K562 (cell line): Measurements from ENCODE around the gene LYPD5. TPM values are rescaled to one million over a fixed set of nuclear protein-coding genes. Genes with fewer than 3 reads are reported as not detected.

Source experiments
- BCL6 ChIP-seq: fragments of 250-450 bp; sonication (Bioruptor Pico); IDR thresholded peaks from 2 replicates; pipeline ENCODE4 v1.4.0; 2020
- BHLHE40 ChIP-seq: IDR thresholded peaks from 2 replicates; pipeline ENCODE4 v1.6.1; 2011; ENCODE audit warnings: low read length, improper control_type of control experiment
- BRCA1 ChIP-seq, 2 experiments: fragments of 450-650 bp in 1 of 2; sonication (generic) in 1 of 2; formaldehyde crosslinking in 1 of 2; IDR thresholded peaks; 2 replicates each; pipeline versions ENCODE4 v1.5.0 to v1.6.1; 2017 to 2020; ENCODE audit warnings: mild to moderate bottlenecking in 1 of 2, missing genetic modification reagents in 1 of 2
- CBX3 ChIP-seq, 2 experiments: IDR thresholded peaks; 1 replicate in 1 of 2; 2 replicates in 1 of 2; pipeline ENCODE4 v1.6.1; 2012; ENCODE audit warnings: inconsistent platforms in 2 of 2, low read length in 2 of 2, borderline replicate concordance in 1 of 2, control low read depth in 1 of 2
- CXXC5 ChIP-seq: fragments of 250-450 bp; sonication (Bioruptor Pico); IDR thresholded peaks from 2 replicates; pipeline ENCODE4 v1.8.0; 2022; ENCODE audit warnings: inconsistent platforms, mild to moderate bottlenecking, moderate library complexity
- FOXK2 ChIP-seq, 2 experiments: fragments of 450-650 bp; IDR thresholded peaks in 1 of 2; conservative IDR thresholded peaks in 1 of 2; 2 replicates each; pipeline ENCODE4 v1.6.1; 2016; ENCODE audit warnings: low read depth in 2 of 2, mild to moderate bottlenecking in 1 of 2
- FOXP1 ChIP-seq: sonication (generic); formaldehyde crosslinking; IDR thresholded peaks from 2 replicates; pipeline ENCODE4 v1.8.0; 2022; ENCODE audit warnings: mild to moderate bottlenecking, missing genetic modification reagents
- HDAC6 ChIP-seq: IDR thresholded peaks from 2 replicates; pipeline ENCODE4 v1.6.1; 2012; ENCODE audit warnings: low read depth, mild to moderate bottlenecking, control low read depth, inconsistent platforms, low read length, moderate library complexity
- HOXB6 ChIP-seq: fragments of 250-450 bp; sonication (Bioruptor Pico); IDR thresholded peaks from 2 replicates; pipeline ENCODE4 v1.5.1; 2022; ENCODE audit warnings: mild to moderate bottlenecking, borderline replicate concordance
- MEF2A ChIP-seq: IDR thresholded peaks from 2 replicates; pipeline ENCODE4 v1.6.1; 2011; ENCODE audit warnings: low read depth, mild to moderate bottlenecking, low read length, moderate library complexity; ENCODE audit not compliant: control insufficient read depth
- NR2C2 ChIP-seq, 2 experiments: fragments of 200-800 bp in 1 of 2; sonication (Bioruptor generic) in 1 of 2; sonication (generic) in 1 of 2; formaldehyde crosslinking in 1 of 2; IDR thresholded peaks; 2 replicates each; pipeline versions ENCODE4 v1.6.1 to v1.8.0; 2016 to 2022; ENCODE audit warnings: mild to moderate bottlenecking in 1 of 2, missing compliant biosample characterization in 1 of 2, missing genetic modification characterization in 1 of 2, missing genetic modification reagents in 1 of 2
- PHF8 ChIP-seq: fragments of 200-600 bp; sonication (generic); IDR thresholded peaks from 2 replicates; pipeline ENCODE4 v1.6.1; 2012; ENCODE audit warnings: mixed run types, mild to moderate bottlenecking, inconsistent platforms, low read length, moderate library complexity, borderline replicate concordance
- POLR2B ChIP-seq: fragments of 450-650 bp; IDR thresholded peaks from 2 replicates; pipeline ENCODE4 v1.6.1; 2018; ENCODE audit warnings: low read depth; ENCODE audit not compliant: partially characterized antibody
- SMAD4 ChIP-seq: fragments of 250-450 bp; sonication (Bioruptor Pico); conservative IDR thresholded peaks from 2 replicates; pipeline ENCODE4 v1.8.0; 2021; ENCODE audit warnings: inconsistent platforms, mild to moderate bottlenecking, moderate library complexity
- SRSF9 ChIP-seq: fragments of 200-400 bp; formaldehyde crosslinking; IDR thresholded peaks from 2 replicates; pipeline ENCODE4 v1.6.1; 2017; ENCODE audit warnings: low read depth, low read length, borderline replicate concordance
- ZC3H8 ChIP-seq: fragments of 450-650 bp; IDR thresholded peaks from 2 replicates; pipeline ENCODE4 v1.6.1; 2017
- ZNF133 ChIP-seq: fragments of 250-450 bp; sonication (Bioruptor Pico); IDR thresholded peaks from 2 replicates; pipeline ENCODE4 v1.4.0; 2020; ENCODE audit warnings: mild to moderate bottlenecking
- ZNF134 ChIP-seq: fragments of 250-450 bp; sonication (Bioruptor Pico); conservative IDR thresholded peaks from 2 replicates; pipeline ENCODE4 v1.4.0; 2020
- ZNF175 ChIP-seq: fragments of 200-800 bp; sonication (Bioruptor generic); IDR thresholded peaks from 2 replicates; pipeline ENCODE4 v1.6.1; 2016; ENCODE audit warnings: low read depth, mild to moderate bottlenecking, missing genetic modification characterization, missing compliant biosample characterization
- ZNF253 ChIP-seq: fragments of 250-450 bp; sonication (Bioruptor Pico); conservative IDR thresholded peaks from 2 replicates; pipeline ENCODE4 v1.6.1; 2021; ENCODE audit warnings: mild to moderate bottlenecking
- ZNF354B ChIP-seq: fragments of 250-450 bp; sonication (Bioruptor Pico); IDR thresholded peaks from 2 replicates; pipeline ENCODE4 v1.4.0; 2020
- ZNF589 ChIP-seq: fragments of 200-800 bp; sonication (Bioruptor generic); IDR thresholded peaks from 2 replicates; pipeline ENCODE4 v1.6.1; 2016; ENCODE audit warnings: low read depth, missing genetic modification characterization, missing compliant biosample characterization
- ZNF696 ChIP-seq: fragments of 250-450 bp; sonication (Bioruptor Pico); conservative IDR thresholded peaks from 2 replicates; pipeline ENCODE4 v1.4.0; 2020; ENCODE audit warnings: mild to moderate bottlenecking, moderate library complexity
- polyA plus RNA-seq, 8 experiments: library from polyadenylated mRNA; depleted of rRNA in 4 of 8; stranded (reverse) in 5 of 8; unstranded in 3 of 8; fragments of >200 nt; fragmentation: Nextera tagmentation in 2 of 8; fragmentation: Illumina TruSeq in 1 of 8; extraction: Ambion mirVana in 2 of 8; extraction: Trizol in 1 of 8; gene quantifications; 2 replicates each; pipeline versions ENCODE4 v1.2.1 to v1.2.3, GENCODE V29; 2011 to 2014; ENCODE audit warnings: inconsistent platforms in 1 of 8, missing spikeins in 1 of 8
- total RNA-seq, 7 experiments: library from RNA; depleted of rRNA in 6 of 7; stranded (reverse); fragments of >200 nt in 6 of 7; fragmentation: Illumina TruSeq in 2 of 7; extraction: Trizol in 2 of 7; gene quantifications; 2 replicates each; pipeline versions ENCODE4 v1.2.1 to v1.2.3, GENCODE V29; 2011 to 2021; ENCODE audit warnings: low replicate concordance in 1 of 7
- TF ChIP-seq, protein P1 (sequence below): sonication (generic); formaldehyde crosslinking; IDR thresholded peaks from 2 replicates; pipeline ENCODE4 v1.9.0; 2022; ENCODE audit warnings: mild to moderate bottlenecking, missing genetic modification reagents
- TF ChIP-seq, protein P2 (sequence below): fragments of 450-650 bp; formaldehyde crosslinking; IDR thresholded peaks from 2 replicates; pipeline ENCODE4 v1.4.0; 2022; ENCODE audit warnings: missing genetic modification characterization
- TF ChIP-seq, protein P3 (sequence below): sonication (generic); formaldehyde crosslinking; IDR thresholded peaks from 2 replicates; pipeline ENCODE4 v1.8.1; 2022; ENCODE audit warnings: missing genetic modification reagents

Gene LYPD5
- total and polyA plus RNA-seq, 9 of the 15 experiments (the other 6 are each of a cell fraction or from before 2014, with no cell fraction given): 0.03 to 0.22 (median 0.10) TPM; not detected in 3

DNA sequence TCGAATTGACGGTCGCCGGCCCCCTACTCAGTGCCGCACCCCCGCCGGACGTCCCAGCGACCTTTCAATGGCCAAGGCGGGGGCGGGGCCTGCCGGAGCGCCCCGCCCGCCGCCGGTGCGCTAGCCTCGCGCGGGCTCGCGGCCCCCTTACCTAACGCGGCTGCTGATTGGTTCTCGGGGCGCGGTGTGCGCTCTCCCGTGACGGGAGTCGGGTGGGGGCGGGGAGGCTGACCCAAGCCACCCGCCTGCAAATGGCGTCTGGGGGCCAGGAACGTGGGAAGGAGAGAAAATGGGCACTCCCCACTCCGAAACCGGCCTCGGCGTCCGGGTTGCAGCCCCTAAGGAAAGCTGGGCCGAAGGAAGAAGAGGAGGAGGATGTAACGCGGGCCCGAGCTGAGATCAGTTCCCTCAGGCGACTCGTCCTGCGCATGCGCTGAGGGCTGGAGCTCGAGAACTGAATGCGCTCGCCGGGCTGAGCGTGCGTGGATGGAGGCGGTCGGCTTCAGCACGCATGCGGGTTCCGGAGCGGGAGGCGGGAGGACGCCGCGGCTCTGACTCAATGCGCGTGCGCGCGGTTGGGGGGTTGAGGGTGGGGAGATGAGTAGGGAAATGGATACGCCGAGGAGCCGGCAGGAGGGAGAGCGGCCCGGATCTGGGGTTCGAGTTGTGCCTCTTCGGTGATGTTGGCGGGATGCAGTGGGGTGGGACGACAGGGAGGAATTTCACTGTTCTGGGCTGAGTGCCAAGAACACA is 47.6 kb downstream of the LYPD5 start, which contains the start of gene SMG9 (continued):
- TF ChIP-seq ZNF134 (CRISPR knock-in tag): no peak
- no peak for TF ChIP-seq ZNF175 (CRISPR knock-in tag)
- TF ChIP-seq, protein P1, sequence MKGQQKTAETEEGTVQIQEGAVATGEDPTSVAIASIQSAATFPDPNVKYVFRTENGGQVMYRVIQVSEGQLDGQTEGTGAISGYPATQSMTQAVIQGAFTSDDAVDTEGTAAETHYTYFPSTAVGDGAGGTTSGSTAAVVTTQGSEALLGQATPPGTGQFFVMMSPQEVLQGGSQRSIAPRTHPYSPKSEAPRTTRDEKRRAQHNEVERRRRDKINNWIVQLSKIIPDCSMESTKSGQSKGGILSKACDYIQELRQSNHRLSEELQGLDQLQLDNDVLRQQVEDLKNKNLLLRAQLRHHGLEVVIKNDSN: 0 out of 2 replicates have a peak, but pooled peaks have one; percentile 33
- TF ChIP-seq PHF8: peak; percentile 84
- TF ChIP-seq FOXK2 (conservative IDR thresholded peaks at IDR 0.05 in 1 of 2, IDR thresholded peaks at IDR 0.05 in 1 of 2; ENCODE audit: low read depth in 2 of 2): peak; percentile 45 to 59; a peak in 3 of 4 replicates
- no peak for TF ChIP-seq HDAC6
- TF ChIP-seq ZNF589 (CRISPR knock-in tag): no peak
- TF ChIP-seq CXXC5 (CRISPR knock-in tag): peak; percentile 96
- TF ChIP-seq ZNF354B (CRISPR knock-in tag): no peak
- TF ChIP-seq HOXB6 (CRISPR knock-in tag): no peak
- TF ChIP-seq ZNF253 (CRISPR knock-in tag): no peak
- TF ChIP-seq, protein P2, sequence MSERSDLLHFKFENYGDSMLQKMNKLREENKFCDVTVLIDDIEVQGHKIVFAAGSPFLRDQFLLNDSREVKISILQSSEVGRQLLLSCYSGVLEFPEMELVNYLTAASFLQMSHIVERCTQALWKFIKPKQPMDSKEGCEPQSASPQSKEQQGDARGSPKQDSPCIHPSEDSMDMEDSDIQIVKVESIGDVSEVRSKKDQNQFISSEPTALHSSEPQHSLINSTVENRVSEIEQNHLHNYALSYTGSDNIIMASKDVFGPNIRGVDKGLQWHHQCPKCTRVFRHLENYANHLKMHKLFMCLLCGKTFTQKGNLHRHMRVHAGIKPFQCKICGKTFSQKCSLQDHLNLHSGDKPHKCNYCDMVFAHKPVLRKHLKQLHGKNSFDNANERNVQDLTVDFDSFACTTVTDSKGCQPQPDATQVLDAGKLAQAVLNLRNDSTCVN (CRISPR knock-in tag): peak; percentile 72; the same call in 1 of the 2 replicates
- TF ChIP-seq BHLHE40: peak; percentile 91
- TF ChIP-seq, protein P3, sequence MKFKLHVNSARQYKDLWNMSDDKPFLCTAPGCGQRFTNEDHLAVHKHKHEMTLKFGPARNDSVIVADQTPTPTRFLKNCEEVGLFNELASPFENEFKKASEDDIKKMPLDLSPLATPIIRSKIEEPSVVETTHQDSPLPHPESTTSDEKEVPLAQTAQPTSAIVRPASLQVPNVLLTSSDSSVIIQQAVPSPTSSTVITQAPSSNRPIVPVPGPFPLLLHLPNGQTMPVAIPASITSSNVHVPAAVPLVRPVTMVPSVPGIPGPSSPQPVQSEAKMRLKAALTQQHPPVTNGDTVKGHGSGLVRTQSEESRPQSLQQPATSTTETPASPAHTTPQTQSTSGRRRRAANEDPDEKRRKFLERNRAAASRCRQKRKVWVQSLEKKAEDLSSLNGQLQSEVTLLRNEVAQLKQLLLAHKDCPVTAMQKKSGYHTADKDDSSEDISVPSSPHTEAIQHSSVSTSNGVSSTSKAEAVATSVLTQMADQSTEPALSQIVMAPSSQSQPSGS: no peak
- TF ChIP-seq ZNF133: no peak
- TF ChIP-seq CBX3 (IDR thresholded peaks at IDR 0.05; ENCODE audit: borderline replicate concordance in 1 of 2, low read length in 2 of 2): peak in 1 of 2 experiments; percentile 8; a peak in 1 of 3 replicates
- peak; percentile 36 for TF ChIP-seq SMAD4 (CRISPR knock-in tag)
- no peak for TF ChIP-seq NR2C2 (CRISPR knock-in tag; IDR thresholded peaks at IDR 0.05)
- peak; percentile 46 for TF ChIP-seq NR2C2 (tag; IDR thresholded peaks at IDR 0.05)
- TF ChIP-seq ZNF696 (CRISPR knock-in tag): no peak
- no peak for TF ChIP-seq FOXP1 (CRISPR knock-in tag)
- peak; percentile 98 for TF ChIP-seq POLR2B
- no peak for TF ChIP-seq BCL6 (CRISPR knock-in tag)
- no peak for TF ChIP-seq SRSF9
- TF ChIP-seq MEF2A: no peak
- no peak for TF ChIP-seq BRCA1 (IDR thresholded peaks at IDR 0.05)
- TF ChIP-seq BRCA1 (CRISPR knock-in tag; IDR thresholded peaks at IDR 0.05): no peak
- TF ChIP-seq ZC3H8: no peak
